ENCODE results near the gene DPYD. TPM values are rescaled to one million over a fixed set of nuclear protein-coding genes. Genes with fewer than 3 reads are reported as not detected.

DPYD gene
- total RNA-seq, 4 donors from 2014 or later, result 30.6 to 58.4 (median 35.4) TPM

DNA sequence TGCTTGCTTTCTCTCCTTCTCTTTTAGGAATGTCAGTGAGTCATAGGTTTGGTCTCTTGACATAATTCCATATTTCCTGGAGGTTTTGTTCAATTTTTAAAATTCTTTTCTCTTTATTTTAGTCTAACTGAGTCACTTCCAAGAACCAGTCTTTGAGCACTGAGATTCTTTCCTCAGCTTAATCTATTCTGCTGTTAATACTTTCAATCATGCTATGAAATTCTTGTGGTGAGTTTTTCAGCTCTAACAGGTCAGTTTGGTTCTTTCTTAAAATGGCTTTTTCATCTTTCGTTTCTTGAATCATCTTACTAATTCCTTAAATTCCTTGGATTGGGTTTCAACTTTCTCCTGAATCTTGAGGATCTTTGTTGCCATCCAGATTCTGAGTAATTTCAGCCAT is 878.3 kb downstream of the DPYD start:
- Histone ChIP-seq H3K4me1 (no peaks in the 10 kb centered on the region), H3K27ac (no peak overlapping the region), H3K36me3 (no peaks in the 10 kb centered on the region), H3K27me3 (no peaks in the 10 kb centered on the region), H3K4me3 (no peak overlapping the region), H3K9me3 (no peaks in the 10 kb centered on the region)
- intact Hi-C loops (cut with DNase I), result no loop called here
- DNase-seq, result no peak
- TF ChIP-seq, protein P1, sequence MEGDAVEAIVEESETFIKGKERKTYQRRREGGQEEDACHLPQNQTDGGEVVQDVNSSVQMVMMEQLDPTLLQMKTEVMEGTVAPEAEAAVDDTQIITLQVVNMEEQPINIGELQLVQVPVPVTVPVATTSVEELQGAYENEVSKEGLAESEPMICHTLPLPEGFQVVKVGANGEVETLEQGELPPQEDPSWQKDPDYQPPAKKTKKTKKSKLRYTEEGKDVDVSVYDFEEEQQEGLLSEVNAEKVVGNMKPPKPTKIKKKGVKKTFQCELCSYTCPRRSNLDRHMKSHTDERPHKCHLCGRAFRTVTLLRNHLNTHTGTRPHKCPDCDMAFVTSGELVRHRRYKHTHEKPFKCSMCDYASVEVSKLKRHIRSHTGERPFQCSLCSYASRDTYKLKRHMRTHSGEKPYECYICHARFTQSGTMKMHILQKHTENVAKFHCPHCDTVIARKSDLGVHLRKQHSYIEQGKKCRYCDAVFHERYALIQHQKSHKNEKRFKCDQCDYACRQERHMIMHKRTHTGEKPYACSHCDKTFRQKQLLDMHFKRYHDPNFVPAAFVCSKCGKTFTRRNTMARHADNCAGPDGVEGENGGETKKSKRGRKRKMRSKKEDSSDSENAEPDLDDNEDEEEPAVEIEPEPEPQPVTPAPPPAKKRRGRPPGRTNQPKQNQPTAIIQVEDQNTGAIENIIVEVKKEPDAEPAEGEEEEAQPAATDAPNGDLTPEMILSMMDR (IDR thresholded peaks at IDR 0.05), result no peak
- TF ChIP-seq POLR2A (IDR thresholded peaks at IDR 0.05), result no peak
- whole genome bisulfite sequencing, 2 donors, result 32 to 64% methylated on average over 1 of the region's 1 CpG

DNA sequence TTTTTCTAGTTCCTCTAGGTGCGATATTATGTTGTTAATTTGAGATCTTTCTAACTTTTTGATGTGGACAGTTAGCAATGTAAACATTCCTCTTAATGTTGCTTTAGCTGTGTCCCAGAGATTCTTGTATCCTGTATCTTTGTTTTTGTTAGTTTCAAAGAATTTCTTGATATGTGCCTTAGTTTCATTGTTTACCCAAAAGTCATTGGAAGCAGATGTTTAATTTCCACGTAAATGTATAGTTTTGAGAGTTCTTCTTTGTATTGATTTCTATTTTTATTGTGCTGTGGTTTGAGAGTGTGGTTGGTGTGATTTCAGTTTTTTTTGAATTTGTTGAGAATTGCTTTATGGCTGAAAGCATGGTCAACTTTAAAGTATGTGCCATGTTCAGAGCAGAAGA is 879.8 kb downstream of the DPYD start:
- WGBS, 2 donors, result 59 to 62% methylated on average over 2 of the region's 2 CpGs
- no peaks in the 10 kb centered on the region for H3K27me3 ChIP-seq
- TF ChIP-seq, protein P1 (IDR thresholded peaks at IDR 0.05), result no peak
- no peak for TF ChIP-seq POLR2A (IDR thresholded peaks at IDR 0.05)
- no peak overlapping the region for H3K4me3 ChIP-seq
- H3K36me3 ChIP-seq, result no peaks in the 10 kb centered on the region
- H3K4me1 ChIP-seq, result no peaks in the 10 kb centered on the region
- H3K27ac ChIP-seq, result no peak overlapping the region
- DNase-seq, result no peak
- intact Hi-C loops (cut with DNase I), result no loop called here
- no peaks in the 10 kb centered on the region for H3K9me3 ChIP-seq

DNA sequence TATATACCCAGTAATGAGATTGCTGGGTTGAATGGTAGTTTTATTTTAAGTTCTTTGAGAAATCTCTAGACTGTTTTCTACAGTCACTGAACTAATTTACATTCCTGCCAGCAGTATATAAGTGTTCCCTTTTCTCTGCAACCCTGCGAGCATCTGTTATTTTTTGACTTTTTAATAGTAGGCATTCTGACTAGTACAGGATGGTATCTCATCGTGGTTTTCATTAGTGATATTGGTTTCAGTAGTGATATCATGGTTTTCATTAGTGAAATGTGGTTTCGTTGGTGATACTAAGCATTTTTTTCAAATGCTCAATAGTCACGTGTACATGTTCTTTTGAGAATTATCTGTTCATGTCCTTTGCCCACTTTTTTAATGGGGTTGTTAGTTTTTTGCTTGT is 882.4 kb downstream of the DPYD start:
- intact Hi-C loops (cut with DNase I), result no loop called here
- Histone ChIP-seq H3K36me3 (no peaks in the 10 kb centered on the region), H3K27me3 (no peaks in the 10 kb centered on the region), H3K4me1 (no peaks in the 10 kb centered on the region), H3K4me3 (no peak overlapping the region), H3K9me3 (no peaks in the 10 kb centered on the region), H3K27ac (no peak overlapping the region)
- no peak for DNase-seq
- 77 to 85% methylated on average over 4 of the region's 4 CpGs for WGBS, 2 donors
- TF ChIP-seq, protein P1 (IDR thresholded peaks at IDR 0.05), result no peak
- TF ChIP-seq POLR2A (IDR thresholded peaks at IDR 0.05), result no peak

DNA sequence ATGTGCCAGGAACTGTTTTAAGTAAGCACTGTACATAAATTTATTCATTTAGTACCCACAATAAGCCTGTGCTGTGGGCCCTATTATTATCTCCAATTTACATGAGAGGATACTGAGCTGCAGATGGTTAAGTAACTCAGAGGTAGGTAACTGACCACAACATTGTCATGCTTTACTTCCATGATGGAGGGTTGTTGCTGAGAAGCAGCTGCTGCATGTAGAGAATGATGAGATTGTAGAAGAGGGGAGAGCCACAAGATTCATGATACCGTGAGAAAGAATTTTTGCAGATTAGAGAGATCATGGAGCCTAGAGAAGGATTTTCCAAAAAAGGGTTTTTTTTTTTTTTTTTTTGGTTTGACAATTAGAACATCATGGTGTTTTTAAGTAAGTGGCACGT is 886.2 kb downstream of the DPYD start:
- H3K36me3 ChIP-seq, result no peaks in the 10 kb centered on the region
- H3K4me3 ChIP-seq, result no peak overlapping the region
- no peaks in the 10 kb centered on the region for H3K4me1 ChIP-seq
- H3K9me3 ChIP-seq, result no peaks in the 10 kb centered on the region
- intact Hi-C loops (cut with DNase I), result no loop called here
- DNase-seq, result no peak
- H3K27ac ChIP-seq, result no peak overlapping the region
- WGBS, 2 donors, result 76 to 78% methylated on average over 2 of the region's 2 CpGs
- no peak for TF ChIP-seq POLR2A (IDR thresholded peaks at IDR 0.05)
- TF ChIP-seq, protein P1 (IDR thresholded peaks at IDR 0.05), result no peak
- no peaks in the 10 kb centered on the region for H3K27me3 ChIP-seq

DNA sequence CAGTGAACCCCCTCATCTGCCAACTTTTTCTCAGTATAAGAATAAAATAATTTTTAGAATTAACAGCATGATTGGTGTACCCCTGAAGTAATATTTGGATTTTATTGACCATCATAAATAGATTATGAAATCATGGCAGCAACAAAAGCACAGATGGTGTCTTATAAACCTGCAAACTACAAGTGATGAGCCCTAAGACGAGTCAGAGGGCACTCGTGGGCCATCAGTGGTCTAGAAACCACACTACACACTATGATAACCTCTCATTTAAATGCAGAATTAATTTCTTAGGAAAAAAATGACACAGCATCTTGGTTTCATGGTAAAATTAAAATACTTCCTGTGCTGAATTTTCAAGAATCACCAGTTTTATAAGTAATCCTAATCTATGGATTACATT is 886.9 kb downstream of the DPYD start:
- intact Hi-C loops (cut with DNase I), result no loop called here
- no peaks in the 10 kb centered on the region for H3K9me3 ChIP-seq
- no peak overlapping the region for H3K4me3 ChIP-seq
- TF ChIP-seq, protein P1 (IDR thresholded peaks at IDR 0.05), result no peak
- TF ChIP-seq POLR2A (IDR thresholded peaks at IDR 0.05), result no peak
- H3K27ac ChIP-seq, result no peak overlapping the region
- H3K36me3 ChIP-seq, result no peaks in the 10 kb centered on the region
- no peaks in the 10 kb centered on the region for H3K4me1 ChIP-seq
- DNase-seq, result no peak
- 23 to 39% methylated on average over 2 of the region's 2 CpGs for WGBS, 2 donors
- no peaks in the 10 kb centered on the region for H3K27me3 ChIP-seq
